Measurements from ENCODE around the gene NTS. TPM values are rescaled to one million over a fixed set of nuclear protein-coding genes. Genes with fewer than 3 reads are reported as not detected.

The NTS gene
- total and polyA plus RNA-seq, 2 experiments from 2014 or later = 17.1 to 30.8 TPM

- Histone ChIP-seq H3K79me2 (replicated peaks; ENCODE audit: insufficient read depth) (no peaks in the 10 kb centered on the region), H3K27me3 (ENCODE audit: insufficient read depth) (no peaks in the 10 kb centered on the region), H3K4me1 (ENCODE audit: insufficient read depth) (no peaks in the 10 kb centered on the region), H3K4me2 (no peak overlapping the region), H3F3A (replicated peaks; ENCODE audit: low read depth) (no peaks in the 10 kb centered on the region), H2AFZ (0 out of 2 replicates have a peak overlapping the region, but pooled peaks have one; percentile 44), H3K9me2 (ENCODE audit: insufficient read depth) (no peaks in the 10 kb centered on the region), H4K20me1 (replicated peaks; ENCODE audit: insufficient read depth) (no peaks in the 10 kb centered on the region), H3K4me3 (no peak overlapping the region), H3K36me3 (ENCODE audit: insufficient read depth) (no peaks in the 10 kb centered on the region), H3K27ac (ENCODE audit: low read depth) (no peak overlapping the region)
- no peaks in the 10 kb centered on the region for H3K9me3 Mint-ChIP-seq
- no peak overlapping the region for H3K27ac Mint-ChIP-seq
- TF ChIP-seq EZH2 (IDR thresholded peaks at IDR 0.05; ENCODE audit: low read depth, unreplicated experiment) (no peak), CREB1 (CRISPR knock-in tag; IDR thresholded peaks at IDR 0.05; ENCODE audit: low read depth) (no peak), ETS1 (IDR thresholded peaks at IDR 0.05) (no peak), CTCF (conservative IDR thresholded peaks at IDR 0.05; ENCODE audit: low read depth in 2 of 2) (no peak), STAT1 (IDR thresholded peaks at IDR 0.05; ENCODE audit: unreplicated experiment) (no peak), POLR2AphosphoS5 (IDR thresholded peaks at IDR 0.05; ENCODE audit: low read depth) (no peak), ZNF331 (CRISPR knock-in tag; IDR thresholded peaks at IDR 0.05; ENCODE audit: low read depth) (no peak), EZH2phosphoT487 (IDR thresholded peaks at IDR 0.05; ENCODE audit: unreplicated experiment) (no peak)
- no peaks in the 10 kb centered on the region for H3K36me3 Mint-ChIP-seq (ENCODE audit: low read depth)
- ATAC-seq = no peak
- H3K27me3 Mint-ChIP-seq (ENCODE audit: insufficient read depth, low read depth, poor library complexity) = no peaks in the 10 kb centered on the region
- H3K4me1 Mint-ChIP-seq = peaks cover 6% of the 10 kb centered on the region; the same call in 2 of the 3 replicates
- no peak for DNase-seq (ENCODE audit: low spot score)
- no peak overlapping the region for H3K4me3 Mint-ChIP-seq
Measured at GRCh38 chr12:85894653-85895052, 20.6 kb downstream of the NTS start.

GRCh38 chr12:85920324-85920947, 46.3 kb downstream of the NTS start:
- Histone ChIP-seq H3K36me3 (ENCODE audit: insufficient read depth) (no peaks in the 10 kb centered on the region), H3K4me3 (no peak overlapping the region), H3K79me2 (replicated peaks; ENCODE audit: insufficient read depth) (no peaks in the 10 kb centered on the region), H4K20me1 (replicated peaks; ENCODE audit: insufficient read depth) (no peaks in the 10 kb centered on the region), H3K4me1 (ENCODE audit: insufficient read depth) (peaks cover 13% of the 10 kb centered on the region), H3K4me2 (no peak overlapping the region), H2AFZ (no peak overlapping the region), H3K27ac (ENCODE audit: low read depth) (no peak overlapping the region), H3K27me3 (ENCODE audit: insufficient read depth) (no peaks in the 10 kb centered on the region), H3K9me2 (ENCODE audit: insufficient read depth) (no peaks in the 10 kb centered on the region), H3F3A (replicated peaks; ENCODE audit: low read depth) (no peaks in the 10 kb centered on the region)
- H3K9me3 Mint-ChIP-seq = peaks cover 2% of the 10 kb centered on the region
- H3K4me3 Mint-ChIP-seq = no peak overlapping the region
- ATAC-seq (no peak; the same call in 2 of the 3 replicates), DNase-seq (ENCODE audit: low spot score) (peak; percentile 73)
- H3K4me1 Mint-ChIP-seq = peaks cover 13% of the 10 kb centered on the region; the same call in 2 of the 3 replicates
- H3K27ac Mint-ChIP-seq = no peak overlapping the region
- peaks cover 14% of the 10 kb centered on the region for H3K36me3 Mint-ChIP-seq (ENCODE audit: low read depth)
- H3K27me3 Mint-ChIP-seq (ENCODE audit: insufficient read depth, low read depth, poor library complexity) = no peaks in the 10 kb centered on the region
- peak in 1 of 2 experiments; percentile 86; a peak in 3 of 4 replicates for TF ChIP-seq CTCF (conservative IDR thresholded peaks at IDR 0.05; ENCODE audit: low read depth in 2 of 2)
- no peak for TF ChIP-seq ZNF462 (CRISPR knock-in tag; IDR thresholded peaks at IDR 0.05)

All from GM23338 (cell line).